DMS 273 (cell line): ENCODE data around the gene IP6K1.
"Not testable (repeated sequence)": the region's sequence is repeated elsewhere in the genome, so short reads cannot be mapped to it uniquely, and the experiment has no call there.

Experiments
- DNase-seq: peaks from one replicate; lab custom pipeline; 2025; ENCODE audit not compliant: unreplicated experiment; lab: John Stamatoyannopoulos, UW

The IP6K1 gene

DNA sequence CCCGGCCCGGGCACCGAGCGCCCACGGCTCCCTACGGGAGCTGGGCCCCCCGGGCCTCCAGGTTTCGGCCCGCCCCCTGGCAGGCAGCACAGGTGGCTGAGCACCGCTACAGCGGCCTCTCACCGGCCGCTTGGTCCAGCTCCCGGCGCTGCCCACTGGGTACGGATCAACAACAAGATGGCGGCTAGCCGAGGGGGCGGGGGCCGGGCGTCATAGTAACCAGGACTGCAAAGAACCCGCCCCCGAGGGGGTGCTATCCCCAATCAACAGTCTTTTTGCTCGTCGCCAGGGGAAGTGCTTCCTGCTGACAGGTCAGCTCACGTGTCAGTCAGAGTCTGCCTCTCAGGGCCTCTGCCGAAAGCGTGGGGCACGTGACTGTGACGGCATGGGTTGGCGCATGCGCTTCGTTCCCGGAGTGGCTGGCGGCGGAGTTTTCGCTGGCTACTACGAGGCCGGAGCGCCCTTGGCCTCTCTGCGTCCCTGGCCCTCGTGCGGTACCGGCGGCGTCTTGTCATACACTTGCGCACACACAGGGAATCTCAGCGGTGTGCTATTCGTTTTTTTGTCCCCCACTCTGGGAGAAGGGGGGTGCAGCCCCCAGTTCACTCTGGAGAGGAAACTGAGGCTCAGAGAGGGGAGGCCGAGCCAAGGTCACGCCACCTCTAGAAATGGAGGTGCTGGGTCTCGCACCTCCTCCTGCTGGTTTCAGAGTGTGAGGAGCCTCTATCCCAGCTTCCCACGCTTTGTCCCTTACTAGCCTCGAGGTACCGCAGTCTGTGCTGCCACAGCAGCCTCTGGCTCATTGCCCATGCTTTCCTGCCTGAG lies at the start of gene IP6K1:
TSS of gene IP6K1 (minus strand) at position 186 of the 825 bp plus-strand sequence. CDS start 38,502 bp downstream, outside the sequence.
- DNase-seq: peak; percentile 99

DNA sequence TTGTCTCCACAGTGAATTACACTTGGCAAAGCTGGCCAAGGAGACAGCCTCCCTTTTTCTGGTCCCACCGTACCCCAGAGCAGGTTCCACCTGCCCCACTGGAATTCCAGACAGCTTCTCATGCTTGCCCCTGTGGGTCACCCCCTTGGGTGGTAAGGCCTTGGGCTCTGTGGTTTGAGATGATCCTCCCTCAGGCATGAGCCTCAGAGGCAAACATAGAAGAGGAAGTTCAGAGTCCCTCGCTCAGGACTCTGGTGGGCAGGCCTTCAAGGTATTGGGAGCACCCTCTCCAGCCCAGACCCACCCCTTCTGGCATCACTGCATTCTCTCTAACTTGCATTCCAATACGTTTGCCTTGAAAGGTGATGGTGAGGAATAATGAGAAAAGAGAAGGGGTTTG lies 45.0 kb upstream of the IP6K1 start:
- DNase-seq: no peak

DNA sequence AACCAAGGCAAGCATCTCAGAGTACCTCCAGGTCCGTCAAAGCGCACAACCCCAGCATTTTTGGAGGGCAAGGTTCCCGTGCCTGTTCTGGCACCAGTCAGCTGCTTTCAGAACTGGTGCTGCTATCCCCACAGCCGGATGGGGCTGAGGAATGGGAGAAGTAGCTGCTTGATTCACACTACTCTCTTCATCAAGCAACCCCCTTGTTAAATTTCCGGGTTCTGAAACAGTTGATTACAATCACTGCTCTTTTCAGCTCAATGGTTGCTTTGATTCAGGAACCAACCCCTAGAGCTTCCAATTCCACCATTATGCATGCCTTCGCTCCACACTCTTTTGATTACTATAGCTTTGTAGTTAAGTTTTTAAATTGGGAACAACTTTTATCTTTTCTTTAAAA lies 39.7 kb upstream of the IP6K1 start:
- DNase-seq: no peak

DNA sequence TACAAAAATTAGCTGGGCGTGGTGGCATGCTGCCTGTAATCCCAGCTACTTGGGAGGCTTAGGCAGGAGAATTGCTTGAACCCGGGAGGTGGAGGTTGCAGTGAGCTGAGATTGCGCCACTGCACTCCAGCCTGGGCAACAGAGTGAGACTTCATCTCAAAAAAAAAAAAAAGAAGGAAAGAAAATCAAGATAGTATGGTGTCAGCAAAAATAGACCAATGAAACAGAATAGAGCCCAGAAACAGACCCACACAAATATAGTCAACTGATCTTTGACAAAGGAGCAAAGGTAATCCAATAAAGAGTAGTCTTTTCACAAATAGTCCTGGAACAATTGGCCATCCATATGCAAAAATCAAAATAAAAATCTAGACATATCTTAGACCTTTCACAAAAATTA lies 36.8 kb upstream of the IP6K1 start:
- DNase-seq: not testable (repeated sequence)

DNA sequence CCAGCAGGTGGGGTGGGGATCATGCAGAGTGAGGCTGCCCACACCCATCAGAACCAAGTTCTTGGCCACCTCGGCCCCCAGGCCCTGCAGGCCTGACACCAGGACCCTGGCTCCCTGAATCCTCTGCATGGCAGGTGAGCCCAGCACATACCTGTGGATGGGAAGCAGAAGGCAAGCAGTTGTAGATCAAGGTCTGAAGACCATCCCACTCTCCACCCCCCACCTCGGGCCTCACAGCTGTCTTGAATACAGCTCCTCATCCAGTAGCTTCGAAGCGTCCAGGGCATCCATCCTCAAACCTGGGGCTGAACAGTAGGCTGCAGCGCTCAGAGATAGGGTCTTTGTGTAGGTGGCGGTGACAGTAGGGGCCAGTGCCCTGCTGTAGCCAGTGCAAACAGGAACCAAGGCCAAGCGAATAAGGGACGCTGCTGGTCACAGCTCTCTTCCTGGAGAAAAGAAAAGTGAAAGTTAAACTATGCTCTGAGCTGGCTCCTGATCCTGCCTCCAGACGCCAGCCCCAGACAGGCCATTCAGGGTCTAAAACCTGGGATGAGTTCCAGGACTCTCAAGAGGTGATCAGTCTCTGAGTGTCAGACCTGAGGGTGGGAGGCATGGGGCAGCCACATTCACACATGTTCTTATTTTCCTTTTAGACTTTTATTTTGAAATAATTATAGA lies 27.3 kb upstream of the IP6K1 start, which contains the start of gene UBA7:
TSS of gene UBA7 (minus strand) at position 457 of the 678 bp plus-strand sequence. CDS start at position 291, 166 bp downstream.
- DNase-seq: peak; percentile 51

DNA sequence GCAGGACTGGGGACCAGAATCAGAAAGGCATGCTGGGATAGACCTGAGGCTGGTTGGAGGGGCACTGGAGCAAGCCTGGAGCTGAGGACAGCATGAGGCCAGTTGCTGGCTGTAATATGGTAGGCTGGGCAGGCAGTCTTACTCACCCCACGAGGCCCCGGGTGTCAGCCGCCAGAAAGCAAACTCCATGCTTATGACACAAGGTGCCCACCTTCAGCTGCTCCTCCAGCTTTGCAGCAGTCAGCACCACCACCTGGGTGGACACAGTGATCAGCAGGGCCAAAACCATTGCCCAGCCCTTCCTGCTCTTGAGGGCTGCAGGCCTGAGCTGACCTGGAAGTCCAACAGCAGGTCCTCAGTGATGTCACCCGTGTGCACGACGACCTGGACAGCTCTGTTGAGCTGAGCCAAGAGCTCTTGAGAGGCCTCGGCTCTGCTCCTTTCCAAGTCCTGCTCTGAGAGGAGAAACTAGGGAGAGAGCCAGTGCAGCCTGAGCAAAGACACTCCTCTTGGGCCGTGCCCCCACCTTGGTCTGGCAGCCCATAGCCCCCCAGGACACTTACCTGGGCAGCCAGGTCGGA lies 26.7 kb upstream of the IP6K1 start:
- no peak for DNase-seq

DNA sequence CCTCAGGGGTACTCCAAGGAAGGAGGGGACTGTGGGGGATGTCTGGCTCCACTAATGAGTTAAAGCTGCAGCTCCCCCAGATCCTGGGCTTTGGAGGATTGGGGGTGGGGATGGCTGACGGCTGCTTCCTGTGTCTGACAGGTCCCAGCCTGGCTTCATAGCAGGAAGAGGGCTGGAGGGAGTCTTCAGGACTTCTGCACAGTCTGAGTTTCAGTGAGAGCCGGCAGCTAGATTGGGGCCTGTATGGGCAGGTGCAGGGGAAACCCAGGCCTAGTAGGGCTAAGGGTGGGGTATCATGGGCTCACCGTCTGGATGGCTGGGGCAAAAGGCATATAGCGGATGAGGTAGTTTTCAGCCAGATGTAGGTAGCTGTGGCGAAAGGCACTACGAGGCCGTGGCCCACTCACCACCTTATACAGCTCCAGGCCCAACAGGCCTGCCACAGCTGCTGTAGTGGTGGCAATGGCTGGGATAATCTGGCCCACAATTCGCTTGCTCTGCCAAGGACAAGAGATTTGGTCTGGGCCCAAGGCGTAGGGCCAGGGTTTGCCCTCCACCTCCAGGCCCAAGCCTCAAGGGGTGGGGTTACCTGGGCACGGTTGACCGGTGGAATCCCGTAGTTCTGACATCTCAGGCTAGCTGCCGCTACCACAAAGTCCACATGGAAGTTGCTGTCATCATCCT lies 21.2 kb upstream of the IP6K1 start:
- DNase-seq: no peak

DNA sequence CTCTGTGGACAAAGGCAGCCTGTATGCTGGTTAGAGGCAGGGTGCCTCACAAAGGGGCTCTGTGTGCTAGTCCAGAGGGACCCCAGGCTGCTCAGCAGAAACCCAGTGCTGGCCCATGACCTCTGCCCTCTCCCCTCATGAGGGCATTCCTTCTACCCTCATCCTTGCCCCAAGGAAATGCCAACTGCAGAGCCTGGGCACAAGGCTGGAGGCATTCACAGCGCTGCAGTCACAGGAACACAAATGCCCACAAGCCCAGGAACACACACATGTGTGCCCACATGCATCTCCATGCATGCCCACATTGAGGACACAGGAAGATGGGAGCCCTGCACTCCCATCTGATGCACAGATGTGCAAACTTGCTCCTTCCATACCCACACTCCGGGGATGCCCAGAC lies 20.5 kb upstream of the IP6K1 start:
- no peak for DNase-seq

DNA sequence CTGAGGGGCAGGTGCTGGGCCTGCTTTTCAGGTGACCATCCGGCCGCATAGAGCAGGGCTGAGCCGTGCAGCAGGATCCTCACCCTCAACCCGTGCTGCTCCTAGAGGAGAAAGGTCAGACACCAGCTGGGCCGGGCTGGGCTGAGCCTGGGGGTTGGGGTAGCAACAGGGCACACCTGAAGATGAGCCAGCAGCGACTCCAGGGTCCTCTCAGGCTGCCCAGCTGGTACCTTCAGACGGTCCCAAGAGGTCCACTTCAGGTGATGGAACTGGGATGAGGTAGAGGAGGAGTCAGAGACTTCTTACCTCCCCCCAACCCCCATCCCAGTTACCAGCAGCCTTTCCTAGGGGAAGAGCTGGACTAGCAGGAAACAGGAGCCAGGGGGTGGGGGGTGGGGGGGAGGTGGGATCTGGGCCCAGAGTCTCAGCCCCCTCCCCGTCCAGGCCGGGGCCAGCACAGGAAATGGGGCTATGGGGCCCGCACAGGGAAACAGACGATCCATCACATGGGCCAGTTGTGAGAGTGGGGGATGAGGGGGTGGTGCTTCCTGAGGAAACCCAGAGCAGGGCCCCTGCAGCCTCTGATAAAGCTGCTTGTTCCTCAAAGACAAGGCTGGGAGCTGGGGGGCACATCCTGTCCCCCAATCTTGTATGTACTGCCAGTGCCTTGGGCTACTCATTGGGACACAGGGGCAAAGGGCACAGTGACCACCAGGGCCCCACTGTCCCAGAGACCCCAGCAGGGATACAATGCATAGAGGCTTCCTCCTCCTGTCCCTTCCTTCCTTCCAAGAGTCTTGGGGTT lies 19.8 kb upstream of the IP6K1 start:
- peak; percentile 29 for DNase-seq

DNA sequence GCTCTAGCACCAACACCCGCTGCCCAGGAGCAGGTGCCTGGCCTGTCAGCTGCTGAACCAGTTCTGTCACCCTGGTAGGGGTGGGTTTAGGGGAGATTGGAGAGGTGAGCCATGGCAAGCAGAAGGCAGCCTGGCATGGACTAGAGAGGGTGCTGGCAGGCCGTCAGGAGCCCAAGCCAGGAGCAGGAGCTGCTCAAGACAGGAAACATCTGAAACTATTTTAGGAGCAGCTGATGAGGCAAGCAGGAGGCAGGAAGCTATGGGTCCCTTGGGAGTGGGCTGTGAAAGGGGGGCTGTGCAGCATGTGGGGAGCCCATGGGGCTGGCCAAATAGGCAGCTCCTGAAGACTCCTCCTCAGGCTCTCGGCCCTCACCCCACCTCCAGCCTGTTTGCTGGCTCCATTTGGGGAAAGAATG lies 19.0 kb upstream of the IP6K1 start:
- peak; percentile 84 for DNase-seq

DNA sequence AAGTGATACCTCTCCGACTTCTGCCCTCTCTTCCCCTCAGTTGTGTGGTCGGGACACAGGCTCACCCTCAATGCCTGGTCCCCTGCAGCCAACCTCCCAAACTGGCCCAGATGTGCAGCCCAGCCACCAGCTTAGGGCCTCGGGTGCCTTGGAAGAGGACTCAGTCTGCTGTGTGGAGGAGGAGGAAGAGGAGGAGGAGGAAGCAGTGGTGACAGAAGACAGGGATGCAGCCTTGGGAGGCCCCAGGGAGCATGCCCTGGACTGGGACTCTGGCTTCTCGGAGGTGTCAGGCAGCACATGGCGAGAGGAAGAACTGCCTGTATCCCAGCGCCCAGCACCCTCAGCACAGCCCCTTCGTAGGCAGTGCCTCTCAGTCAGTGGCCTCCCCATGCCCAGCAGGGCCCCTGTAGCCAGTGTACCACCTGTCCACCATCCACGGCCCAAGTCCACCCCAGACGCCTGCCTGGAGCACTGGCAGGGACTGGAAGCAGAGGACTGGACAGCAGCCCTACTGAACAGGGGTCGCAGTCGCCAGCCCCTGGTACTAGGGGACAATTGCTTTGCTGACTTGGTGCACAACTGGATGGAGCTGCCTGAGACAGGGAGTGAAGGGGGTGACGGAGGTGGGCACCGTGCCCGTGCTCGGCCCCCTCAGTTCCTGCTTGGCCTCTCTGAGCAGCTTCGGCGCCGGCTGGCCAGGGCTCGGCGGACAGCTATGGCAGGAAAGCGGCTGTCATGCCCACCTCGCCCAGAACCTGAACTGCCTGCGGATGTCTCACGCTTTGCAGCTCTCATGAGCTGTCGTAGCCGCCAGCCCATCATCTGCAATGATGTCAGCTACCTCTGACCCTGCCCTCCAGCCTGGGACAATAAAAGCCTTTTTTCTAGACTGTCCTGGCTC lies 18.0 kb upstream of the IP6K1 start:
- peak; percentile 39 for DNase-seq

DNA sequence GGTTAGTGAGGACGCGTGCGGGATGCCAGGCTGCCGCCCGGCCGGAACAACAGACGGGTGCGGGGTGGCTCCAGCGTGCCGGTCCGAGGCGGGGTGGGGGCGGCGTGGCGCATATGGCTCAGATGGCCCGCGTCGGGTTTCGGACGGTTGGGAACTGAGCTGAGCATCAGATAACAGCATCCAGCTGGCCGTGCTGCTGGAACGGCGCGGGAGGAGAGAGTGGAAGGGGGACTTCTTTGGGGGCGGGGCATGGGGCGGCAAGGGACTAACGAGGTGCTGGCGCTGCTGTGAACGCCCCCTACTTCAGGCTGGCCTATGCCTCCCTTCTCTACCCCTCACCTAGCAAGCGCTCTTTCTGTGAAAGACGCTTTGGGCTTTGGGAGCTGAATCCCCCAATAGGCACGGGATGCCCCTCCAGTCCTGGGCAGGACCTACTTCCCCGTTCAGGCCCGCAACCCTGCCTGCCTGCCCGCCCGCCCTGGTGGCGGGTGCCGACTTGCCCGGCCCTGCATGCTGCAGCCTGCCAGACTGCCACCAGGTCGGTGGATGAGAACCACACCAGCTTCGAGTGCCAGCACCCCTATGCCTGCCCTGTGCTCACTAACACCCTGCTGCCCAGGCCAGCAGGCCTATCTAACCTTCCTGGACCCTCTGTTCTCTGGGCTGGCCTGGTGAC lies 17.3 kb upstream of the IP6K1 start:
- DNase-seq: peak; percentile 91

DNA sequence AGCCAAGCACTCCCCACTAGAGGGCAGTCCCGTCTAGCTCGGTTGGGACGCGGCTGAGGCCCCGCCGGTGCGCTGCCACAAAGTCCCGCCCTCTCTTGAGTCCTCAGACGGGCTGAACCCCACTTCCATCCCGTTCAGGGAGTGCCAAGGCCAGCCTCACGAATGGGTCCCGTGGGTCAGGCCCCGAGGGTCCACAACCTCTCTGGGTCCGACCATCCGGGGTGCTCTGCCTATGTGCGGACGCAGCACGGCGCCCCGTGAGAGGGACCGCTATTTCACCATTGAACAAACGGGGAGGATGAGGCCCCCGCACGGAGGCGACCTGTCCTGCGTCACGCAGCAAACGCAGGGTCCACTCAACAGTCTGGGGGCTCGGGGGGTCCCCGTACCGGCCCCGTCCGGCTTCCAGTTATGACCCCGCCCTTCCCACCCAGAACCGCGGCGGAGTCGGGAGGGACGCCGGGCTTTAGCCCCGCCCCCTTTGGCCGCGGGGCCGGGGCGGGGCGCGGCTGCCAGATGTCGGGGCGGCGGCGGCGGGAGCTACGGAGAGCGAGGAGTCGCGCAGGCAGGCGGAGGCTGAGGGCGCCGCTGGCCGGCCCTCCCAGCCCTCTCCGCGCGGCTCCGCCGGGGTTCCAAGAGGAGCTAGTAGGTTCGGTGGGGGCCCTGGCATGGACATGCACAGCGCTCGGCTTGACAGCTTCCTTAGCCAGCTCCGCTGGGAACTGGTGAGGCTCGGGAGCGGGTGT lies 16.6 kb upstream of the IP6K1 start, which contains the start of gene INKA1:
TSS of gene INKA1 (plus strand) at position 543 of the 746 bp plus-strand sequence. CDS start at position 675, 132 bp downstream.
- peak; percentile 92 for DNase-seq

DNA sequence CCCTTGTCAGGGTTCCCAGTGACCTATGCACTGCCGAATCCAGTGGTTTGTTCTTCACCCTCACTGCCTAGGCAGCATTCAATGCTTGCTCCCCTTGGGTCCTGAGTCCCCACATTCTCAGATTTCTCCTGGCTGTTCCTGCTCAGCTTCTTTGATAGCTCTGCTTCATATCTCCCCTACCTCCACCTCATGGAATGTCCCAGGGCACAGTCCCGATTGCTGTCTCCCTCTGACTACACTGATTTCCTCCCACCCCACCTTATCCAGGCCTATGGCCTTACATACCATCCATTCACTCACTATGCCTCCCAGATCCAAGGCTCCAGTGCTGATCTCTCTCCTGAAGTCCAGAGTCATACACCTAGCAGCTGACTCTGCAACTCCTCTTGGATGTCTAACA lies 14.8 kb upstream of the IP6K1 start:
- DNase-seq: no peak

DNA sequence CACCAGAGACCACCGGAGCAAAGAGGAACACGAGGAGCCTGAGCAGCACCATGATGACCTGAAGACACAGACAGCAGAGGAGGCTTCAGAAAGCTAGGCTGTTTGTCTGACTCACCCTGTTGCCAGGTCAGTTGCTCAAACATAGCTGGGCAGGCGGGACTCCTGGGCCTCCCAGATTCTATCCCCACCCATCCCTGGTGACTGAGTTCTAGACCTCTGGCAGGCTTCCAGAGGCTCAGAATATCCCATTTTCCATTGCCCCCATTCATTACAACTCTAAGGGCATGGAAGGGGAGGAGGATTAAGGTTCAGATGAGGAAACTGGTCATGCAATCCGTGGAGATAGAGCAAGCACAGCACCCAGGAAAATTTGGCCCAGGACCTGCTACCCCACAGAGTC lies 13.4 kb upstream of the IP6K1 start, which contains the start of gene CDHR4:
TSS of gene CDHR4 (minus strand) at position 113 of the 400 bp plus-strand sequence. CDS start at position 52, 61 bp downstream.
- no peak for DNase-seq

DNA sequence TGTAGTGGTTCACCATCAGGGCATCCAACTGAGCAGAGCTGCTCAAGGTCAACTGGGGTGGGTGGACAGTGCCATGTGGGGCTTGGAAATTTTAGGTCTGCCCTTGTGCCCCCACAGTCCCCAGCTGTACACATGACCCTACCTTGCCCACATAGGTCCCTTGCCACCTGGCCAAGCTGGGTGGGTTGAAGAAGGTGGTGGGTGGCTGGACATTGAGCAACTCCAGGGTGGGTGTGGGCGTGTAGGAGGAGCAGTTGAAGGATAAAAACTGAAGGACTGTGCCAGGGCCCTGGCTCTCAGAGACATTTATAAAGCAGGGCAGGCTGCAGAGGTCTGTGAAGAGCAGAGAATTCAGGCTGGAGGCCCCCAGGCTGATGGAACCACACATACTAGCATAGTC lies 12.8 kb upstream of the IP6K1 start:
- no peak for DNase-seq

DNA sequence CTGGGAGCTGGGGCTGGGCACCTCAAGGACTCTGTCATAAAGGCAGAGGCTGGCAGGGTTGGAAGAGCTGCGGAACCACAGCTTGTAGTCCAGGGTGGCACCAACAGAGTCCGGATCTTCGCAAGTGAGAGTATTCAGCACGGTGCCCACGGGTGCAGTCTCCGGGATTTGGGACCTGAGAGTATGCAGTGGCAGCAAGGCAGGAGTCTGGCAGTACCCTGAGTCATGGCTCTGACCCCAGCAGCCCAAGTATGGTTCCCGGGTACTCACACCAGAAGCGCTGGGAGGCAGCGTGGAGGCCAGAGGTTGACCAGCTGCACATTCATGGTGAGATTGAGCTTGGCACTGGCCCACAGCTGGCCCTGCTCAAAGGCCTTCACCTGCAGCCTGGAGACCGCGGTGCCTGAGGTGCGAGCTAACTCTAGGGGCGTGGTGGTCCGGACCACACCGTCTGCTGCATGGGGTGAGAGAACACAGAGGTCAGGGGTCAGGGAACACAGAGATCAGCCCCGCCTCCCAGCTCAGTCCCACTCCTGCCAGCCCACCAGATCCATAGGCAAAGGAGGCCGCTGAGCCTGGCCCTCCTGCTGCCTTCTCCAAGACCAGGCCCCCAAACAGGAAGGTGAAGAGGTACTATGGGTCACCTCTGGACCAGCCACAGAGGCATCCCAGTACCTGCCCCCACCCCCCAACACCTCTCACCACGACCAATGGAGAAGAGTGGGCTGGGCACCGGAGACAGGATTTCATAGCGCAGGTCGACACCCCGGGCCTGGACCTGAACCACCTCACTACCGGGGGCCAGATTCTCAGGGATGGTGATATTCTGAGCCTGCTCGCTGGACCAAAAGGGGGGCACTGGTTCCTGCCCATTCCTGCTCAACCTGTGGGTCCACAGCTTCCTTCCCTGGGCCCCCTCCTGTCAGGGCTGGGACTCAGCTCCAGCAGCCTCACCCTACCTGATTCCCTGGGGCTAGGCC lies 8.9 kb upstream of the IP6K1 start:
- DNase-seq: no peak
